GM12874 (cell line): ENCODE measurements around the gene S100A7A.

ENCODE experiments used
- CTCF ChIP-seq: IDR thresholded peaks from 2 replicates; pipeline ENCODE4 v1.5.1; 2011; ENCODE audit warnings: low read depth, mild to moderate bottlenecking, control low read depth, low read length, moderate library complexity; ENCODE audit not compliant: insufficient read depth

Gene S100A7A

DNA sequence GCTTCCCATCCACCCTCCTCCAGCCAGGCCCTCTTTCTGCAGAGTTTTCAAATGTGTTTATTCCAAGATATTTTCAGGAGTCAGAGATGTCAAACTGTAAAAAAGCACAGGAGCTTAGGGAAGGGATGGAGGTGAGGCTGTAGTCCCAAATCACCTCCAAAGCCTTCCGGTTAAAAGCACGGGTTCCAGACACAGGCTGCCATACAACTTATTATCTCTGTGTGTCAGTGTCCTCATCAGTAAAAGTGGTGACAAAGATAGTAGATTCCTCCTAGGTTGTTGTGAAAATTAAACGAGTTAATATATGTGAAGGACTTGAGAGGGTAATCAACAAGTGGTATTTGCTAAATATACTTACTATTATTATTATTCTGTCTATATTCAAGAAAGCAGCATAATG, 15.1 kb downstream of the S100A7A start:
- TF ChIP-seq CTCF = no peak

DNA sequence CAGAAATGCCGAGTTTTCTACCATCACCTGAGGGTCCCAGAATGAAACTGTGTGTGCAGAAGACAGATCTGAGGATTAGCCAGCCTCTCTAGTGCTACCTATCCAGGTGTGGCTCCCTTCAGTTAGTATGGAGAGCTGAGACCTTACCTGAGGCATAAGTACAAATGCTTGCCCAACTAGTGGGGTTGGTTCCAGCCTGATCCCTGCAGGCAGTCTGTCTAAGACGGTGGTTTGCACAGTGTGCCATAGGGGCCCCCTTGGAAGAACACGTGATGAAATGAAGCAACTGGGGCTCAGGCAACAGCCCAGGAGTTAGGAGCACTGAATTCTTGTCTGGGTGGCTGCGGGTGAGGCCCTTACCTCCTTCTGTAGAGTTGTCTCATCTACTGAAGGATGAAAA, 15.6 kb downstream of the S100A7A start:
- no peak for TF ChIP-seq CTCF

DNA sequence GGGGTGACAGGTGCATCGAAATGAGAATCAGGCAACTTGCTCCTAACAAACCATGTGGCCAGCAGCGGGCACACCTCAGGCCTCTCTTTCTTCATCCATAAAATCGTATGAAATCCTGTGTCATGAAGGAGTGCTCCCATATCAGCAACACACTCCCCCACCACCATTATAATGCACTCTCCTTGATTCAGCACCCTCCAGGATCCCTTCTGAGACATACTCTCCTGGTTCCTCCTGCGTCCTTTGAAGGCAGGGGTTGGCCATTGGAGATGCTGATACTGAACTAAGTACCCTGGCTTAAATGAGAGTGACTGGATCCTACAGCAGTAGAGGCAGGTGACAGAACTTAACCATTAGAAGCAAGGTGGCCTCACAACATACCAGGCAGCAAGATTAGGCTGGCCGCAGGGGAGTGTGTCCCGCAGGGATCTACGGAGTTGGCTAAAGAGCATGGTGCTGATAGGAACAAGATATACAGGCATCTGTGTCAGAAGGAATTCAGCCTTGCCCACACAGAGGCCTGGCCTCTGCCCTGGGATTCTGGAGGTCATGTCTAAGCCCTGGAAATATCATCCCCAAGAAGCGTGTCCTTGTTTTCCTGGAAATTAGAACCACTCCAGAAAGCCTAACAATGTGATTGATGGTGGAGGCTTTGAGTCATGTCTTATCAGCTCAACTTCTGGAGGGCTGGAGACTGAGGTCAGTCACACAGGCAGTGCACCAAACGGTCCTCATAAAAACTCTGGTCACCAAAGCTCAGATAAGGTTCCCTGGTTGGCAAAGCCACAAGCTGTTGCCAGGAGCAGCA, 16.8 kb downstream of the S100A7A start:
- TF ChIP-seq CTCF = no peak

GRCh38 chr1:153434746-153435455, 18.6 kb downstream of the S100A7A start:
- no peak for TF ChIP-seq CTCF

DNA sequence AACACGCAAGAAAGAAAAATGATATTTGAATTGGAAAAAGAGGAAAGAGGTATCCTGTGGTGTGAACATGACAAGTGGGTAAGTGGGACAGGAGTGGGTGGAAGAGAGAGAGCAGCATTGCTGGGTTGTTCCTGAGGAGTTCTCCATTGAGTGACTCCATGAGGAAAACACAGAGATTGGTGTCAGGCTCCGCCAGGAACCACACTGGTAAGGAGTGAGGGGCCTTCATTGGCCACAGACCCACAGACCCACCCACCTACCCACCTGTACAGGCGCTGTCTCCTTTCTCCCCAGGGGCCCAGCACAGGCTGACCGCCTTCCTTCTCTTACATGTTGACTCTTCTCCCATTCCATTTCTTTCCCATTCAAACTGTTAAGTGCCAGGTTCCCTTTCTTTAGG, 20.9 kb downstream of the S100A7A start:
- TF ChIP-seq CTCF = no peak

DNA sequence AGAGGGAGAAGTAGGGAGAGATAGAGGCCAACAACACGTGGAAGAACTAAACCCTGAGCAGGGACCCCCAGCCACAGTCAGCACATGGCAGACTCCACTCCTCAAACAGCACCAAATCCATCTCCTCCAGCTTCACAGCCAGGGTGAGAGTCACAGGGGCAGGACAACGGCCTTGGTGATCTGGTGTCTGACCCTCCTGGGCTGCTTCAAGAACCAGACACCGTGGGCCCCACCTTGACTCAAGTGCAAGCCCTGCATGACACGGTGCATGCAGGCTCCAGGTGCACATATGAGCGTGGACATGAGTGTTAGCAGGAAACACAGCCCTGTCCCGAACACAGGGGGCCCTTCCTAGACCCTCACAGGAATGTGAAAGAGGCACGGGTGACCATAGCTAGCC, 22.3 kb downstream of the S100A7A start:
- TF ChIP-seq CTCF = no peak

GRCh38 chr1:153439273-153439672, 23.0 kb downstream of the S100A7A start:
- no peak for TF ChIP-seq CTCF
